NCI-H345 (cell line): ENCODE results near the gene SFR1.
A peak's percentile ranks its signal among the peaks of the same experiment; 100 is the strongest.

Source experiments
- DNase-seq: peaks from one replicate; lab custom pipeline; 2025; lab: John Stamatoyannopoulos, UW

SFR1 gene, protein sequence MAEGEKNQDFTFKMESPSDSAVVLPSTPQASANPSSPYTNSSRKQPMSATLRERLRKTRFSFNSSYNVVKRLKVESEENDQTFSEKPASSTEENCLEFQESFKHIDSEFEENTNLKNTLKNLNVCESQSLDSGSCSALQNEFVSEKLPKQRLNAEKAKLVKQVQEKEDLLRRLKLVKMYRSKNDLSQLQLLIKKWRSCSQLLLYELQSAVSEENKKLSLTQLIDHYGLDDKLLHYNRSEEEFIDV

DNA sequence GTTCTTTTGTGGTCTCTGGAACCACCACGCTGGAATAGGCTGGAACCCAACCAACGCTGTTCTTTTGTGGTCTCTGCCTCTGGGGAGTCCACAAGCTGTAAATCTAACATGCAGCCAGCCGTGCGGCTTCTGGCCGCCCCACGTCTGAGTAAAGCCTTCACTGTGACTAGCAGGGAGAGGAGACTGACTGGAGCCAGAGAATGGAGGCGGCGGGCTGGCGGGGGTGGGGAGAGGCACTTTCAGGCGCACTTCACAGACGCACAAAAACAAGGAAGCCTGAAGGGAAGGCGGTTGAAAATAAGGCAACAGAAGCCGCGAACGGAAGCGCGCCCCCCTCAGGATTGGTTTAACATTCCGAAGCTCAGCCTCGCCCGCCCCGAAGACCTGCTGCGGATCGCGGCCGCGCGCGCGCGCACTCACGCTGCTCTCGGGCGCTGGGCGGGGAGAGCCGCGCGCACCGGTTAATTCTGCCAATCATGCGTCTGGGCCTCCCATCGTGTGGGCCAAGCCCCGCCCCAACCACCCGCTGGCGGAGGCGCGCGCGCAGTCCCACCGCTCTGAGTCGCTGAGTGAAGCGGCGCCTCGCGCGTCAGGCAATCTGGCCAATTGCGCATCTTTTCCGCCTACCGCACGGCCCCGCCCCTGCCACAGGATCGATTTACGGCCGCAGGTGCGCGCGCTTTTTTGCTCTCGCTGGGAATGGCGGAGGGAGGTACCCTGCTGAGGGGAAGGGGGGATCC, at the start of gene SFR1:
SFR1 (plus strand) TSS at position 687 of the 740 bp plus-strand sequence; CDS start at position 700, 13 bp downstream.
- peak; percentile 97 for DNase-seq

DNA sequence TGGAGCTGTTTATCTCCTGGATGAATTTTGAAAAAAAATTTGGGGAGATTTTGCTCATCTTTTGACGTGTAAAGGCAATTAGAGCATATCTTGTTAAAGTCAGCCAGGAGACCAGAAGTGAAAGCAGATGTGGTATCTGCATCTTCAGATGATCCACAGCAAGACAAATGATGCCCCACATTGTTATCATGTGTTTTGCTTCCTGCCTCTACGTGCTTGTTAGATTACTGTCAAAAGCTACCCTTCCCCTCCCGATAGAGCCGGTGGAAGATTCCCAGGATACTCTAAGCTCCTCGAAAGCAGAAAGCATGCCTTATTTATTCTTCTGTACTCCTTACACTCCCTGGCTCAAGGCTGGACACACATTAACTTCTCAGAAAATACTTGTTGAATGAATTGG, 49.2 kb upstream of the SFR1 start:
- no peak for DNase-seq

DNA sequence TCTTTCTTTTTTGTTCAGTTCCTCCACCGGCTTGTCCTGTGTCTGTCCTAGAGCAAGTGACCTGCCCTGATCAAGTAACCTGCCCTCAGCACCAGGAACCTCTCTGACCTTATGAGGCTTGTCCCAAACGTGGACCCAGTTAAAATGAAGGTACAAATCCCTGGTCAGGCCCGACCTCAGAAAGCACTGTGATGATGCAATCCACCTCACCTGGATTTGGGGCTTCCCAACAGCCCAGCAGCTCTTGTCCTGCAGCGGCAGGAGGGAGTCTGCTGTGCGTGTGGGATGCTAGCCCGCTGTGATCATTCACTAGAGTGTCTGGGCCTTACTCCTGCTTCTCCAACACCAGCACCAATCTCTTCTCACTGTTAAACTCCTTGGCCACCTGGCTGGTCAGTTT, 47.5 kb upstream of the SFR1 start:
- no peak for DNase-seq

DNA sequence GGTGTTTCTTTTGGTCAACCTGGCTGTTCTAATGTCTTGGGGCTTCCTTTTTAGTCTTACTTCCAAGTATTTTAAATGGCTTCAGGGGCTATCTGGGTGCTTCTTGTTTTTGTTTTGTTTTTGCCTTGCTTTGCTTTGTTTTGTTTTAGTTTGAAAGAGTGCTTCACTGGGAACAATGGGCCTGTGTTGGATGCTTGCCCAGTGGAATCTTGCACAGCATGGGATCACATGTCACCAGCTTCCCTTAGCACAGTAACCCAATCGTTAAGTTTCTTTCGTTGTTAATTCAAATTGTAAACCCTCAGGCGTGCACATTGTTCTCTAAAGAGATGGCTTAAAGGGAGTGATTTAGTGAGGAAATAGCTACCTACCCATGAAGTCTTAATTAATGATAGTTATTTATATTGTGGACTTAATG, 45.2 kb upstream of the SFR1 start:
- DNase-seq: peak; percentile 88

DNA sequence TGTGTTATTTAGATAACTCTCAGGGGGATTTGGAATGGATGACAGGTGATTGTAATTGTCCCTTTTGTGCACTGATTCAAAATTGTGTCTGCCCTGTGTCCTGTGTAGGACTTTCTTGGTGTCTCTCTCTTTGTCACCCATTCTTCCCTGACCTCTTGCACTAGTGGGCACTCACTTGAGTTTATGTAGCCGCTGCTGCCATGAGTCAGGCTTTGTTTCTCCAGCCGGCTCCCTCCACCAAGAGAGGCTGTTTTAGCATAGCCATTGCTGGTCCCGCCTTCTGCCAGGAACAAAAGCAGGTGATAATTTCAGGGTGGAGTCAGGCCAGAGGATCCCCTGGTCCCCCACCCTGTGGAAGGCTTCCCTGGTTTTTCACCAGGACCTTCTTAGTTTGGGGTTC, 44.7 kb upstream of the SFR1 start:
- DNase-seq: peak; percentile 60

DNA sequence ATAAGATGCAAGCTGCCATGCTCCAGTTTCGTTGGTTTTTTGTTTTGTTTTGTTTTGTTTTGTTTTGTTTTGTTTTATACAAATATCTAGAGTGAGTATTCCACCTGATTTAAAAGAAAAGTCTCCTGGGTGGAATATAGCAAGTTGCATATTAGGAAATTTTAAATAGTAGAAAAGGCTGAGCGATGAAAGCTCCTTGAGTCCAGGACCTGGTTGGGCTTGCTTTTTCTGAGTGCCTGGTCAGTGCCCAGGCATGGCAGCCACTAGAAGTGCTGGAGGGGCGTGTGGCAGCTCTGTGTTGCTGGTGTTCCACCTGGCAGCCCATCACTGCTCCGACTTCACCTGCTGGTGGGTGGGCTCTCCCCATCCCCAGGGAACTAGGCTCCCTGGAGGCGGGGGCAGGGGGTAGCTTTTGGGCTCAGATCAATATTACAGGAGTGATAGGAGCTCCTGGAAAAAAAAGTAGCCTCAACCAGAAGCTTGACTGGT, 44.3 kb upstream of the SFR1 start:
- peak; percentile 14 for DNase-seq

DNA sequence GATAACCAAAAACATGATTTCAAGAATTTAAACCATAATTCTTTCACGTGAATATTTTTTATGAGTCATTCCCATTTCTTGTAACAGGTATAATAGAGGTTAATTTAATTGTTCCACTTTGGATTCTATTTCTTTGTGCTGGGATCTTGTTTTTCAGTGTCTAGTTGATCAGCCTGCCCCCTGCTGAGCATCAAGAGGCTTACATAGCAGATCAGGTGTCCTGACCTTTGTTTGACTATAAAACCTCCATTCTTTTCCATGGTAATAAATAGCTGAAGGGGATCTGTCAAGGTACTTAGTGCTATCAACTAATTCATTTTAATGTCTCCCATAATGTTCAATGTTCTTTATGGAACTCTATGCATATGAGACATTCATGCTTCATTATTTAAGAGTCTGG, 41.2 kb upstream of the SFR1 start:
- DNase-seq: peak; percentile 58

DNA sequence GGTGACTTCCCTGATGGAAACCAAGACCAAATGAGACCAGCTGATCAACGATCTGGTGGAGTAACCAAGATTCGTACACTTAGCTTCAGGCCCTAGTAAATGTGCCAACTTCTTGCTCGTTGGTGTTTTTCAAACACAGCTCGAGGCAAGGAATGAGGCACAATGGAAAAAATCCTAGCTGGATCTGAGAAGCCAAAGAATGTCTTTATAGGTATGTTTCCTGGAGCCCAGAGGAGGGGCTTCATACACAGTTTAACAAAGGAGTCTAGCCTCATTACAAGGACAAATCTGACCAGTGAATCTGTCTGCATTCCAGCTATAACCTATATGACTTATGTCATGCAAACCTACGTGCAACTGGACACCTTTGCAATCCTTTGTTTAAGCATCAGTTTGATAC, 40.0 kb upstream of the SFR1 start:
- no peak for DNase-seq

DNA sequence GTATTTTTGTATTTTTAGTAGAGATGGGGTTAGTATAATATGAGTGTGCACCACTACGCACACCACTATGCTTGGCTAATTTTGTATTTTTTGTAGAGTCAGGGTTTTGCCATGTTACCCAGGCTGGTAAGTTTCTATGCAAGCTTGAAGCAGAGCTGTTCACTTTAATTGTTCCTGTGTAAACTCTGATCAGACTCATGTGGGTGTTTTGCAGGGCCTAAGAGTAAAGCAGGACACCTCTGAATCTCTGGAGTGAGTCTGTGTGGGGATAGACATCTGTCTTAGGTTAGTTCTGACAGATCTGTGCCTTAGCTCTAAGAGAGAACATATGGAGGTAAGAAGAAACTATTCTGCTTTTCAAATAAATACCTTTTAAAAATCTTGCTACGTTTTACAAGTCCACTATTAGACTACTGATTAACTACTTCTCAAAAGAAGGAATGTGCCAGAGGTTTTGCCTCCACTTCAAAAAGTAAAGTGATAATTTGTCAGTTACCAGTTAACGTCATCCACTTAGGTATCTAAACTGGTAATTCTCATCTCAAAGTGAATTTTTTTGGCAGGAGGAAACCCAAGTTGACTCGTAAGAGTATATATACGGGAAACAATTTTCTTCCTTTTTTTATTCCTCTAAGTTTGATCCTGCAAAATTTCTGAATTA, 37.4 kb upstream of the SFR1 start:
- DNase-seq: no peak

DNA sequence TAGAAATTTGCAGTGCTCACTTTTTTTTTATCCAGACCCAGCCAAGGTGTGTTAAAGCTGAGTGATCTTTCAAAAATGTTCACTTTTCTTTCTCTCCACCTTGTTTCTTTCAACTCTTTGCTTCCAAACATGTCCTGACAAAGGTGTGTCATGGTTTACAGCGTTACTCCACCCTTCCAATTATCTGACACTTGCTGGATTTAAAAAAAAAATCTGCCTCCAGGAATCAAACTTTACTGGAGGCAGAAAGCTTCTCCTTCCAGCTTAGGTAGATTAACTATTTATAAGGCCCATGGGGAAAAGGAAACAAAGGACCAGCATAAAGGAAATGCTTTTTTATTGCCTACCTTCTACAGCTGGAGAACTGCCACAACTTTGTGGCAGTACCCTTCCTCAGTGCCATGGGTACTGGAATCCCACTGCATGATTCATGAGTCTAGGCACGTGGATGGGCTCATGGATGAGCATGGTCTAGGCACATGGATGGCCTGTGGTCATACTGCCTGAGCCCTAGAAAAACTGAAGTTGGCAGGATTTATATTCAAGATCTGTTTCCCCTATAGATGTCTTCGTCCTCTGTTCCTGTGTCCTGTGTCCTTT, 36.1 kb upstream of the SFR1 start, which contains the start of gene COL17A1:
COL17A1 (minus strand) TSS at position 80 of the 600 bp plus-strand sequence. CDS start 5,207 bp downstream, outside the sequence.
- DNase-seq: no peak

DNA sequence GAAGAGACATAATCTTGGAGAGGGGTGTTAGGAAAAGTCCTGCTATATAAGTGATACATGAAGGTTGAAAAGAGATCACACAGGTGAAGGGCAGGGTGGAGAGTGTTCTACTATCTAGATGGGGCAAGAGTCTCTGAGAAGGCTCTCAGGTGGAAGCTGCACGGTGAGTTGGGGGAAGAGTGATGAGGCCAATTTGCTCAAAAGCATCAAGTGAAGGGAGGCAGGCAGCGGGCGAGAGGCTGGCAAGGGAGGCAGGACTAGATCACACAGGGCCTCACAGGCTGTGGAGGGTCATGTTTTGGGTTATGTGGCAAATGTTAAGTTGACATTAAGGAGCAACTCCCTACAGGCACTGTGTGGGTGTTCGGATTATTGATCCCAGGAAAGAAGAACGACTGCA, 33.7 kb upstream of the SFR1 start:
- no peak for DNase-seq

DNA sequence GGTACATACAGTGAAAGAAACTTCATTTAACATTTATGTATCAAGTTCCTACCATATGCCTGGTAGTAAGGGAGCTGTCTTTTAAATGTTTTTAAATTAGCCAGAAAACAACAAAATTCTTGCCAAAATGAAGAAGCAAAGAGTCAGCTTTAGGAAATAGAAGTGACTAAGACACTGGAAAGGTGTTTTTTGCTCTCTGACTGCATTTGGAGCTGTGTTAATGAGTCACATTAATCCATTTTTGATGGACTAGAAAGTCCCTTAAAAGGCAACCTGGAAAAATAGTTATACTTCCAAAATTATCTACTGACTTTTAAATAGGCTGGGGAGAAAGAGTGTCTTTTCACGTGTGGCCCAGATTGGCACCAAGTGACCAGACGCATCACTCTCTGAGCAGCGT, 32.4 kb upstream of the SFR1 start:
- no peak for DNase-seq

DNA sequence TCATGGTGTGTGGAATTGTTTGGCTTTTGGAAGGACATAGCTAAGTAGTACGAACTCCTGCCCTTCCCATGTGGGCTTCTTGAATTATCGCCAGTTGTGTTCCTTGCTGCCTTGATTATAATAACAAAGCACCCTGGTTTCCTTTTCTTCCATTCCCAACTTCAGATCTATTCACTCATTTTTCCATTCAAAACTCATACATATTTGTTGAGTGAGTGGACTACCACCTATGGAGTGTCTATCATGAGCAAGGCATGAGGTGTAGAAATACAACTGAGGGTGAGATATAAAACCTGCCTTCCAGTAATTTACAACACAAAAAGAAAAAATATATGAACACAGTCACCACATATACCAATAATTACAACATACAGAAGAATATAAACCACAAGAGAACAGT, 31.4 kb upstream of the SFR1 start:
- no peak for DNase-seq

DNA sequence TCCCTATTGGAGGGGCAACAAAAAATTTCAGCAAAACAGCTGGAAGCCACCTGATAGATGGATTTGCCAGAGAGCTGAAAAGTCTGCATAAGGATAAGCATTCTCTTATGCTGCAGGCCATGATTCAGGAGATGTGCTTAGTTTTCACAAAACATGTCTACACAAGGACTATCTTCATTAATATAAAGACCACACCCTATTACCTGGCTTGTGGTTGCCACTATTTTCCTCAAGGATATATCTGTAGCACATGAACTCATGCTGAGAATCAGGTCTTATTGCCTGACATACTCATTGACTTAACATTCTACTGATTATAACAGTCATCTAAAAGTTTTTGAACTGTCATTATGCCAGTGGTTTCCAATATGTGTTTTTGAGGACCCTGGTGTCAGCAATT, 29.2 kb upstream of the SFR1 start:
- DNase-seq: no peak

DNA sequence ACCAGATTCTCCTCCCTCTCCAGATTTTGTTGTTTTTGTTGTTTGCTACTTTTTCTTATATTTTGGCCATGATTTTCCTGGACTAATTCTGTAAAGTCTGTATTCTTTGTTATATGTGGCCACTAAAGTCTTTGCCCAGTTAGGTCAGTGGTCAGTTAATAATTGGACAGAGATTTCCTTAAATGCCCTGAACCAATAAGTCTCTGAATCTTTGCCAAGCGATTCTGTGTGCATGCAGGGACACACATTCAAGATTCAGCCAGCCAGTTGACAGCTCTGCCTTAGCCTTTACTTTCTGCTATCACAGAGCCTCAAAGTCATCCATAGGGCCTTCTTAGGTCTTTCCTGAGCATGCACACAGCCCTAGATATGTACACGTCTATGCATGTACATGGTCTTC, 25.3 kb upstream of the SFR1 start:
- DNase-seq: no peak

DNA sequence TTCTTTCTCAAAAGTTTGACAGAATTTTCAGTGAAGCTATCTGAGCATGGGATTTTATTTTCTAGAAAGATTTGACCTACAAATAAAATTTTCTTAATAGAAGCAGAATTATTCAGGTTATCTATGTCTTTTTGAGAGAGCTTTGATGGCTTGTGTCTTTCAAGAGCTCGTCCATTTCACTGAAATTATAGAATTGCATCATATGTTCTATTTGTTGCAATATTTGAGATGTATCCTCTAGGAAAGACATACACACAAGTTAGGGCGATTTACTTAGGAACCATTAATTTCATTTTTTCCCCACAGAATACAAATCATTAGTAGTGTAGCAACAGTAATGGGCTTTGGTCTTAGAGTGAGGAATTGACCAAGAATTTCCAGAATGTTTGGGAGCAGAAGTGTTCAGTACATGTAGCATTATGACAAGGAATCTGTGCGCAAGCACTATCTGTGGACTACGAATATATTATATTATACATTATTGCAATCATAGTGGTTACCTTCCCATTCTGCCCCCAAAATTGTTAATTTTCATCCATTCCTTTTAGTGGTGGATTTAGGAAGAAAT, 23.5 kb upstream of the SFR1 start:
- no peak for DNase-seq

DNA sequence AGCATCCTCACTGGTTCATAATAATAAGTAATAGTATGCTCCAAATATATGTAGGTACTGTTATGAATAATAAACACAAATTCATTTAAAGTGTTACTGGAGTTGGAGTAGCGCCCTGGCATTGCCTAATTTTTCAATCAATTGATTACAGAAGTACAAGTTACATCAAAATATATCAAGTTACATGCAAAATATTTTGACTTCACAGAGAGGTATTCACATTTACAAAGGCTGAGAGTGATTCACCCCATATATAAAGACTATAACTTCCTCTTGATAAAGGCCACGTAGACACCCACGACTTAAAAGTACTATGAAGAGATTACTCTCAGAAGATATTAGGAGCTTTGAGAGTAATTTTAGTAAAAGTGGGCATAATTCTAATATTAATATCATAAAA, 22.7 kb upstream of the SFR1 start:
- DNase-seq: no peak

DNA sequence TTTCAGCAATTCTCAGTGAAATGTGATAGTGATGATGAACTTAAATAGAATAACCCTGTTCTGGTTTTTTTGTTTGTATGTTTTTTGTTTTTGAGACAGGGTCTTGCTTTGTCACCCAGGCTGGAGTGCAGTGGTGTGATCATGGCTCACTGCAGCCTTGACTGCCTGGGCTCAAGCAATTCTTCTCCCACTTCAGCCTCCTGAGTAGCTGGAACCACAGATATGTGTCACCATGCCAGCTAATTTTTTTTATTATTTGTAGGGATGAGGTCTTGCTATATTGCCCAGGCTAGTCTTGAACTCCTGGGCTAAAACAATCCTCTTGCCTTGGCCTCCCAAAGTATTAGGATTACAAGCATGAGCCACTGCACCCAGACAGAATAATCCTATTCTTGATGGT, 22.0 kb upstream of the SFR1 start:
- DNase-seq: no peak

DNA sequence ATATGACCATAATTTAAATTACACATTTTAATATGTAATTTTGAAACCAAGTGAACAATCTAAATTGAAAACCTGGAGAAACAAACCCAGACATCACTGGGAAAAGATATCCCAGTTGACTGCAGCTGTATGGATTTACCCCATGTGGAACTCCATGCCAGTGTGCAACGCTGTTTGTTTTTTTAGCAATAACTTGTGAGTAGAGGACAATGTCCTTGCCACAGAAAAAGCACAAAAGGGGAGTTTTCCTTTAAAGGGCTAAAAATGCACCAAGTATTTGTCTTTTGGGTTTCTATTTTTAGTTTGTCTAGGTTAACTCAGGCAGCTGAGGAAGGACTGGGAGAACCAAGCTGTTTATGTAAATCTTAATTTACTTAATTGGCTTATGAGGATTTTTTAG, 21.2 kb upstream of the SFR1 start:
- no peak for DNase-seq

DNA sequence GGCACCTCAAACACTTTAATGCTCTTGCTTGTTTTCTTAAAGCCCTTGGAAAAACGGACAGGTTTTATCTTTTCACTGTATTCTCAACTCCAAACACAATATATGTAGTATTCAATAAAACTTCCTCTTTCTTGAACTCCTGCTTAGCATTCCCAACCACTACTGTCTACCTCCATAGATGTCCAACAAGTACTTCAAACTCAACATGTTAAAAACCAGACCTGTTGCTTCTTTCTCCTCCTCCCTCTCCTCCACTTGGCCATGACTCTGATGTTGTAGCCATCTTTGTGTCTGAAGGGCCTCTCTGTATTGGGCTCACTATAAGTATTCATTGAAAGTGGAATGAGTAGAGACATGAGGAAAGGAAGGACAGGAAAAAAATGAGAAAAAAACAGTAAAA, 20.1 kb upstream of the SFR1 start:
- no peak for DNase-seq

DNA sequence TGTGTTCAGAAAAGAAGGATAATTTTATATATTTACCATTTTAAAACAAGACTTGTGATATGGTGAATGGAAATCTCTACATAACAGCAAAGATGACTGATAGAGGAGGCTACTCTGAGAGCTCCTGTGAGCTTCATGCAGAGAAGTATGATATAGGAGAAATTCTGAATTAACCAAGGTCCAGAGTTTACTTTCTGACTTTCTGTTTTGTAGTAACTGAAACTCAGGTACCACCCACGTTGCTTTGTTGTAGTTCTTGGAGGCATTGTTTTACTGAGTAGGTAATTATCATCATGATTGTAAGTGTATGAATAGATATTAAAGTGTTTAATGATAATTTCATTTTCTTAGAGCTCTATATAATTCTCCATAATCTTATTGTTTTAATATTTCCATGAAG, 18.0 kb upstream of the SFR1 start:
- no peak for DNase-seq

DNA sequence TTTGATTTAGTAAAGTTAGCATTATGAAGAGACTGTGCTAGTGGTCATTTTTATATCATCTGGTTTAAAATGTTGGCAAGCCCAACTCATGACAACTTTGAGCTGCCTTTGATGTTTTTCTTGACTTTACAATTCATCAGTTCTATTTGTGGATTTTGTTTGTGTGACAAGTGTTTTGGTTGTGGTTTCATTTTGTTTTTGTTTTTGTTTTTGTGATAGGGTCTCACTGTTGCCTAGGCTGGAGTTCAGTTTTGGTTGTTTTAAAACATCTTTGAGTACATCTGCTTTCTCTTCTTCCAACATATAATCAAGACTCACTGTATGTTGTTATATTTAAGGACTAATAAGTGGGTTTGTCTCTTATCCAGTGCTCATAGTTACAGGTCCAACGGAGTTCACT, 17.6 kb upstream of the SFR1 start:
- no peak for DNase-seq
